ENCODE data around the gene CACNA1S.

Gene CACNA1S

DNA sequence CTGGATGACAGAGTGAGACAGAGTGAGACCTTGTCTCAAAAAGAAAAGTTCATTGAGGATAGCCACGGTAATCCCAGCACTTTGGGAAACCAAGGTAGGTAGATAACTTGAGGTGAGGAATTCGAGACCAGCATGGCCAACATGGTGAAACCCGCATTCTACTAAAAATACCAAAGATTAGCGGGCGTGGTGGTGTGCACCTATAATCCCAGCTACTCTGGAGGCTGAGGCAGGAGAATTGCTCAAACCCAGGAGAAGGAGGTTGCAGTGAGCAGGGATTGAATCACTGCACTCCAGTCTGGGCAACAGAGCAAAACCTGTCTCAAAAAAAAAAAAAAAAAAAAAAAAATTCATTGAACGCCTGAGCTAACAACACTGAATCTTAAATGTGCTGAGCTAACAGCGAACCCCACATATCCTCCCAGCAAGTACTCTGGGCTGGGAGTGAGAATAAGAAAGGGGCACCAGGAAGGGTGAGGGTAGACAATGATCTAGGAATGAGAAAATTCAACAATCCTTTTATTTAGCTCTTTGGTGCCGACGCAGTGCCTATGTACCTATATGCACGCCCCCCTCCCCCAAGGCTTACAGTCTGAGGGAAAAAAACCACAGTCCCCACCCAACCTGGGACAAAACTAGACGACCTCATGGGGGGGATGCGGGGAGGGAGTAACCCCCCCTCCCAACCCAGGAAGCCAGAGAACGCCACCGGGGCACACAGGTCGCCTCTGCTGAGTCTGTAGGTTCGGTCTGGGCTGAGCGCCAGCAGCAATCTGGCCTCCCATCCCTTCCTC, 1.4 kb upstream of the CACNA1S start:
- Histone ChIP-seq H3K27me3 (replicated peaks; ENCODE audit: control insufficient read depth, insufficient read depth, low read length) (no peaks in the 10 kb centered on the region; the same call in 1 of the 2 replicates), H3K36me3 (ENCODE audit: control insufficient read depth, insufficient read depth, low read length) (no peaks in the 10 kb centered on the region), H3K4me3 (replicated peaks; ENCODE audit: low read depth, low read length) (no peak overlapping the region)
- TF ChIP-seq, protein P1, sequence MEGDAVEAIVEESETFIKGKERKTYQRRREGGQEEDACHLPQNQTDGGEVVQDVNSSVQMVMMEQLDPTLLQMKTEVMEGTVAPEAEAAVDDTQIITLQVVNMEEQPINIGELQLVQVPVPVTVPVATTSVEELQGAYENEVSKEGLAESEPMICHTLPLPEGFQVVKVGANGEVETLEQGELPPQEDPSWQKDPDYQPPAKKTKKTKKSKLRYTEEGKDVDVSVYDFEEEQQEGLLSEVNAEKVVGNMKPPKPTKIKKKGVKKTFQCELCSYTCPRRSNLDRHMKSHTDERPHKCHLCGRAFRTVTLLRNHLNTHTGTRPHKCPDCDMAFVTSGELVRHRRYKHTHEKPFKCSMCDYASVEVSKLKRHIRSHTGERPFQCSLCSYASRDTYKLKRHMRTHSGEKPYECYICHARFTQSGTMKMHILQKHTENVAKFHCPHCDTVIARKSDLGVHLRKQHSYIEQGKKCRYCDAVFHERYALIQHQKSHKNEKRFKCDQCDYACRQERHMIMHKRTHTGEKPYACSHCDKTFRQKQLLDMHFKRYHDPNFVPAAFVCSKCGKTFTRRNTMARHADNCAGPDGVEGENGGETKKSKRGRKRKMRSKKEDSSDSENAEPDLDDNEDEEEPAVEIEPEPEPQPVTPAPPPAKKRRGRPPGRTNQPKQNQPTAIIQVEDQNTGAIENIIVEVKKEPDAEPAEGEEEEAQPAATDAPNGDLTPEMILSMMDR (IDR thresholded peaks at IDR 0.05; ENCODE audit: insufficient read depth, low read length, poor library complexity, severe bottlenecking) = no peak
- no peak for DNase-seq (ENCODE audit: extremely low read depth, insufficient read length)

DNA sequence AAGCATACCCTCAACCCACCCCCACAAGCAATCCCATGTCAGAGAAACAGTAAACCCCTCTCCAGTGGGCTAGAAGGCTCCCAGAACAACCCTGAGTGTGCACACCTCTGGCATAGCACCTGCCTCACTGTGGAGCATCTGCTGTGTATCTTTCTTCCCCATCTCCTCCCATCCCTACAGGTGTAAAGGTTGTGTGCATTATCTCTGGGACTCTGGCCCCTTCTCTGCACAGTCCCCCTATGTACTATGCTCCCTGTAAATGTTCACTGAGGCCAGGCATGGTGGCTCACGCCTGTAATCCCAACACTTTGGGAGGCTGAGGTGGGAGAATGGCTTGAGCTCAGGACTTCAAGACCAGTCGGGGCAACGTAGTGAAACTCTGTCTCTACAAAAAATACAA, 700 bp upstream of the CACNA1S start:
- Histone ChIP-seq H3K27me3 (replicated peaks; ENCODE audit: control insufficient read depth, insufficient read depth, low read length) (no peaks in the 10 kb centered on the region; the same call in 1 of the 2 replicates), H3K36me3 (ENCODE audit: control insufficient read depth, insufficient read depth, low read length) (no peaks in the 10 kb centered on the region), H3K4me3 (replicated peaks; ENCODE audit: low read depth, low read length) (no peak overlapping the region)
- TF ChIP-seq, protein P1 (IDR thresholded peaks at IDR 0.05; ENCODE audit: insufficient read depth, low read length, poor library complexity, severe bottlenecking) = no peak
- DNase-seq (ENCODE audit: extremely low read depth, insufficient read length) = no peak

DNA sequence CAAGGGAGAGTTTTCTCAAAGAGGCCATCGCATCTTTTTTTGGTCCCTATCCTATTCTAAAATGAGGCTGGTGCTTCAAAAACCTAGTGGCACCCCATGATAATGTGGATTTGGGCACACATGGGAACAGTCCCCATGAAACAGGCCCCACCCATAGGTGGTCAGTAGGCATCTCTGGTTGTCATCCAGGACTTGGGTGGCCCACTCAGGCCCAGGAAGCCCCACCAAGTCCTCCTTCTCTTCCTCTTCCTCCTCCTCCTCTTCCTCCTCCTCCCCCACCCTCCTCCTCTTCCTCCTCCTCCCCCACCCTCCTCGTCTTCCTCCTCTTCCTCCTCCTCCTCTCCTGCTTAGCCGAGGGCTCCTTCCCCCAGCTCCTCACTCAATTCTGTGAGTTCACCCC, 554 bp downstream of the CACNA1S start:
- no peaks in the 10 kb centered on the region; the same call in 1 of the 2 replicates for H3K27me3 ChIP-seq (replicated peaks; ENCODE audit: control insufficient read depth, insufficient read depth, low read length)
- no peak overlapping the region for H3K4me3 ChIP-seq (replicated peaks; ENCODE audit: low read depth, low read length)
- no peaks in the 10 kb centered on the region for H3K36me3 ChIP-seq (ENCODE audit: control insufficient read depth, insufficient read depth, low read length)
- TF ChIP-seq, protein P1 (IDR thresholded peaks at IDR 0.05; ENCODE audit: insufficient read depth, low read length, poor library complexity, severe bottlenecking) = no peak
- no peak for DNase-seq (ENCODE audit: extremely low read depth, insufficient read length)

DNA sequence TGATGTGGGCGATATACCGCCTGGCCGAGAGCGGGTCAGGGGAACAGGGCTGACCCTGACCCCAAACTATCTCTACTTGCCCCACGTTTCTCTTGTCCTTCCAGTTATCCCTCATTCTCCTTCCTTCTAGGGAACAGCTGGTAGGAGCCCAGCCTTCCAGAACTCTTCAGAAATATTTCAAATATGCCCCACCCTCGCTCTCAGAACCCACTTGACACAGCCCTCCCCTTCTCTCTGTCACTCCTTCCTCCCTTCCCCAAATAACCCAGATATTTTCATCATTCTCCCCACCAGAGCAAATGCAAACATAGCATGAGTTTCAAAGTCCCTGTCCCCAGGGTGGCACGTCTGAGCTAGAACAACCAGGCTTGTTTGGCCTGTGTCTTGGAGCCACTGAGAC, 1.1 kb downstream of the CACNA1S start:
- no peak for DNase-seq (ENCODE audit: extremely low read depth, insufficient read length)
- Histone ChIP-seq H3K4me3 (replicated peaks; ENCODE audit: low read depth, low read length) (no peak overlapping the region), H3K36me3 (ENCODE audit: control insufficient read depth, insufficient read depth, low read length) (no peaks in the 10 kb centered on the region), H3K27me3 (replicated peaks; ENCODE audit: control insufficient read depth, insufficient read depth, low read length) (no peaks in the 10 kb centered on the region; the same call in 1 of the 2 replicates)
- TF ChIP-seq, protein P1 (IDR thresholded peaks at IDR 0.05; ENCODE audit: insufficient read depth, low read length, poor library complexity, severe bottlenecking) = no peak

DNA sequence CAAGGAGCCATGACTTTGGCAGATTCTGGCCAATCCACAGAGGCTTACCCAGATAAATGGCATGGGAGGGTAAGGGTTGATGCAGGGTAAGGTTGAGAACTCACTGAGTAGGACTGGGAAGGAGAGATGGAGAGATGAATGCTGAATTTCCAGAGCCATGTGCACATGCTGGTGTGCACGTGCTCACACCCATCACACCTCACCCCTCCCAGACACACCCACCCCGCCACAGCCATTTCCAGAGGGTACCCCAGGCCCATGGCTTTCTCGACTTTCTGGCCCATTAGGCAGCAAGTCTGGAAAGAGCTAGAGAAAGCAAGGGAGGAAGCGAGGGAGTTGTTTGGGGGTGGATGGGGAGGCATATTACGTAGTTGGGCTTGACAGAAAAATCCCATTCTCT, 1.6 kb downstream of the CACNA1S start:
- TF ChIP-seq, protein P1 (IDR thresholded peaks at IDR 0.05; ENCODE audit: insufficient read depth, low read length, poor library complexity, severe bottlenecking) = no peak
- Histone ChIP-seq H3K36me3 (ENCODE audit: control insufficient read depth, insufficient read depth, low read length) (no peaks in the 10 kb centered on the region), H3K4me3 (replicated peaks; ENCODE audit: low read depth, low read length) (no peak overlapping the region), H3K27me3 (replicated peaks; ENCODE audit: control insufficient read depth, insufficient read depth, low read length) (no peaks in the 10 kb centered on the region; the same call in 1 of the 2 replicates)
- DNase-seq (ENCODE audit: extremely low read depth, insufficient read length) = no peak

Data from GM06990 (cell line).